NCI-H345 treated with DMSO at 0.1 percent for 48 hours (cell line): Measurements from ENCODE around the gene DNAH7.
"Not testable (repeated sequence)": the region's sequence is repeated elsewhere in the genome, so short reads cannot be mapped to it uniquely, and the experiment has no call there.

Source experiments
- DNase-seq: peaks from one replicate; lab custom pipeline; 2025; ENCODE audit not compliant: unreplicated experiment; lab: John Stamatoyannopoulos, UW

DNAH7 gene

DNA sequence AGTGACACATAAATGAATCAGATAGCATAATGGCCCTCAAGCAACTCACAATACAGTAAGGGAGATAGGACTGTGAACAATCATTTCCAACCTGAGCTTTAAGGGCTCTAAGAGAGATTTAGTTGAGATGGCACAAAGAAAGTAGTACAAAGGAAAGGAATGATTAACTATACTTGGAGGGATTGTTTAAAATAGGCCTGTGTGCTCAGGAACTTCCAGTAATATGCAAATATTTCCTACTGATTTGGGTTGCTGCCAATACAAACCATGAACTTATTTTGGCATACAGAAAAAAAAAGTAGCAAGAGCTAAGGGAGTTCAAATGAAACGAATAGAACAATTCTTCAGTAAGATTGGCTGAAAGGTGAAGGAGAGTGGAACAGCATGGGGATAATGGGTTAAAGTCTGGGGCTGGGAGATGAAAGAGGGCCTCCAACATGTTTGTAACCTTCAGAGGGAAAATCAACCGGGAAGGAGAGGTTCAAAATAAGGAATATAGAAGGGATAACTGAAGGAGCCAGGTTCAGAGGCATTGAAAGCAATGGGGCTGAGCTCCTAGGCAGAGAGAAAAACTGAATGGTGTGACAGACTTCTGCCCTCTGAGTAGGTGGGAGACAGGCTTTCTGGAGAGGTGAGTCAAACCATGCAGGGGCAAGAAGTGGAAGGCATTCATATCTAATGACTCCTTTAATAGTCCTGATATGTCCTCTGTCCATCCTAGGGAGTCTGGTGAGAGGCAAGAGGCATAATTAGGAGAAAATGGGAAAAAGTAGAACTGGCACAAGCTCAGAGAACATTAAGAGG, 83.5 kb downstream of the DNAH7 start:
- DNase-seq = no peak

GRCh38 chr2:195967336-195967735, 101.3 kb downstream of the DNAH7 start:
- no peak for DNase-seq

DNA sequence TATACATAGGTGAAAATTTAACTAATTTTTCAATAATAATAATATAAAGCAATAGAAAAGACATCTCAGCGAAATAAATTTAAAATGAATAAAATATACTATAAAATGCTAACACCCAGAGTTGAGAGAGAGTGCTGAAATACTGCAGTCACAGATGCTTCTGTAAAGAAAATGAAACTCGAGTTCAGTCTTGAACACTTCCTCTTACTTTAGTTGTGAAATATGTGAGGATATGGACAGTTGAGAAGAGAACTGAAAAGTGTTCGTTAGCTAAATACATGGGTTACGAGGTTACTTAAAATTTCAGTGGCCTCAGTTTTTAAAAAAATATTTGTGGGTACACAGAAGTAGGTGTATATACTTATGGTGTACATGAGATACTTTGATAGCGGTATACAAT, 106.8 kb downstream of the DNAH7 start:
- no peak for DNase-seq

GRCh38 chr2:195959341-195959740, 109.3 kb downstream of the DNAH7 start:
- DNase-seq = no peak

DNA sequence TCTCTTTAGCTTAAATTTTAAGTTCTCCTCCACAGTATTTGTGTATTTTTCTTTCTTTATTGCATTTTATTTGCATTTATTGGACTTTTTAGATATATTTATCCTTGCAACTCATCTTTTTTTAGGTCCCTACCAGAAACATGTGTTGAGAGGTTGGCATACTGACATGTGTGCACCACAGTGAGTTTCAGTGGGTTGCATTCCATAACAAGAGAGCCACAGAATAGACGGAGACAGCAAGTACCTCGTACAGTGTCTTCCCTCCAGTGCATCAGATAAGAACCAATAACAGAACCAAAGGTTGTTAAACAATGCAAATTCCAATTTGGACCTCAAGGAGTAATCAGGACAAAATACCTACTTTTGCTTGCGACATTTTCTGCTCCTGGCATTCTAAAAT, 111.9 kb downstream of the DNAH7 start:
- DNase-seq = no peak

DNA sequence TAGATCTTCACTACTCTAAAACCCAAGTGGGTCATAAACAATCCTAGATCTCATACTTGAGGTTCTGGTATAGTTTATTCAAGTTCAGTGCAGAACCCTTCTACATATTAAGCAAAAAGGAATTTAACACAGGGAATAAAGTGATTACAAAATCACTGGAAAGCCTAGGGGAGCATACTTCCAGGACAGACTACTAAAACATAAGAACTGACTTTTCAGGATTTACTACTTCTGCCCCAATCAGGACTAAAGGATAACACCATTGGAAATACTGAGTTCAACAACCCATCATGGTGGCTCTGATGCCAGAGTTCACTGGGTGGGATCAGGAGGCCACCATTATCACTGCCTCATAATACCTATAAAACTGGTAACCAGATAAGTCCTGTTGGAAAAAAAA, 123.6 kb downstream of the DNAH7 start:
- no peak for DNase-seq

DNA sequence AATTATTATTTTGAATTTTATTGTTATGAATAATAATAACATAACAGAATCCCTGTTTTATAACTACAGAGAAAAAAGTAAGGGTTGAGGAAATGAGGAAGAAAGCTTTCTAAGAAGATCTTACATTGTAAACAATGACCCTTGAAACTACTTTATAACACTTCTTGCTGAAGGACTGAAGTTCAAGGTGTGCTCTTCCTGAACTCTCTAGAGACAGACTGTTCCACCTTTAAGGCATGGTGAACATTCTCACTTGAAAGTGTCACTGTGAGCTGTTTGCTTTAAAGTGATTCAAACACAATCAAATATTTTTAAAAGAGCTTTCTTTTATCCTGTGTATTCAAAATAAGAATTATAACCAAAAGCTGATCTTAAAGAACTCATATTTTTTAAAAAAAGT, 131.5 kb downstream of the DNAH7 start:
- no peak for DNase-seq

DNA sequence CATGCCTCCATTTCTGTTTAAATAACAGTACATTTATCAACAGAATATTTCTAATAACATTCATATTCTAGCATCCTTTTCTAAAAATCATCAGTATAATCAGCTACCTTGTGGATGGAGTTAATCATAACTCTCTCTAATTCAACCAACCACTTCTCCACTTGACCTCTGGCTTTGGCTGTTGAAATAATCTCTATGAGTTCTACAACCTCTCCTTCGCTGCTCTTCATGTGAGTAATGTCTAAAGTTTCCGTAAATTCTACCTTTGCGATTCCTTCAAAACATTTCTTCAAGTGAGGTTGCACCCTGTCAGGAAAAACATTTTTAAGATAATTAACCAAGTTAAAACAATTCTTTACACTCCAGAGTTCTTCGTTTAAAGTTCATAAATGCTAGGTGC, 134.2 kb downstream of the DNAH7 start:
- DNase-seq = no peak

DNA sequence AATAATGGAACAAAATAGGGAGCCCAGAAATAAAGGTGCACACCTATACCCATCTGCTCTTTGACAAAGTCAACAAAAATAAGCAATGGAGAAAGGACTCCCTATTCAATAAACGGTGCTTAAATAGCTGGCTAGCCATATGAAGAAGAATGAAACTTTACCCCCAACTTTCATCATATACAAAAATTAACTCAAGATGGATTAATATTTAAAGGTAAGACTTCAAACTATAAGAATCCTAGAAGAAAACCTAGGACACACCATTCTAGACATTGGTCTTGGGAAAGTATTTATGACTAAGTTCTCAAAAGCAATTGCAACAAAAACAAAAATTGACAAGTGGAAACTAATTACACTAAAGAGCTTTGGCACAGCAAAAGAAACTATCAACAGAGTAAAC, 139.1 kb downstream of the DNAH7 start:
- DNase-seq = no peak

GRCh38 chr2:195925120-195925519, 143.5 kb downstream of the DNAH7 start:
- DNase-seq = no peak

- no peak for DNase-seq
These were observed 144.7 kb downstream of the DNAH7 start for GRCh38 chr2:195923889-195924288.

GRCh38 chr2:195917021-195917600, 151.5 kb downstream of the DNAH7 start:
- not testable (repeated sequence) for DNase-seq

DNA sequence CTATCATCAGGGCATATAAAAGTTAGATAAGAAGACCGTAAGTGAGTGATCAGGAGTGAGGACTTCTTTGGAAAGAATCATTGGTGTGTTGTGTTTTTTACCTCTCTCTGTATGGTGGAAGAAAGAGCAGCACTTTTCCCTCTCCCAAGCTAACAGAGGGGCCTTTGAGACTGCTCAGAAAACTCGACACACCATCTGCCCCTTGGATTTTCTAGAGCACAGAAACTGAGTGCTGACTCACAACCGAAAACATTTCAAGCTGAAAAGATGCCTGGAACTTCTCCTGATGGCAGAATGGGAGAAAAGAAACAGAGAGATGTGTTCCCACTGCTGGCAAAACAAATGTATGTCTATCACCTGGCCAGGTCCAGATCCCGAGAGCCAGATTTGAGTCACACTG, 156.6 kb downstream of the DNAH7 start:
- DNase-seq = no peak

- DNase-seq = no peak
These were observed 158.1 kb downstream of the DNAH7 start for GRCh38 chr2:195910570-195910969.

DNA sequence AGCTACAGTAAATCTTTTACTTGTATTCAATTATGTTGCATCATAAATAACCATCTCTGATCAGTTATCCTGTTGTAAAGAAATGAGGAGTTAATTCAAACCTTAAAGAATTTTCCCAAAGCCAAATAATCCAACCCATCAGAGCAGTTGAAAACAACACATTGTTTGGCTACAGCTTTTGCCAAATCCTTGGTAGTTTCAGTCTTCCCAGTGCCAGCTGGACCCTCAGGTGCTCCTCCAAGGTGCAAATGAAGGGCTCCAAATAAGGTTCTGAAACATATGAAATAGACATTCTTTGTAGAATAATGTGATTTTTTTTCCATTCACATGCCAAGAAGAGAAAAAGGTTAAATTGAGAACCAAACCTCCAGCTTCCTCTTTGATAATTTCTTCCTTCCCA, 158.7 kb downstream of the DNAH7 start:
- DNase-seq = no peak

GRCh38 chr2:195907474-195907873, 161.2 kb downstream of the DNAH7 start:
- no peak for DNase-seq

DNA sequence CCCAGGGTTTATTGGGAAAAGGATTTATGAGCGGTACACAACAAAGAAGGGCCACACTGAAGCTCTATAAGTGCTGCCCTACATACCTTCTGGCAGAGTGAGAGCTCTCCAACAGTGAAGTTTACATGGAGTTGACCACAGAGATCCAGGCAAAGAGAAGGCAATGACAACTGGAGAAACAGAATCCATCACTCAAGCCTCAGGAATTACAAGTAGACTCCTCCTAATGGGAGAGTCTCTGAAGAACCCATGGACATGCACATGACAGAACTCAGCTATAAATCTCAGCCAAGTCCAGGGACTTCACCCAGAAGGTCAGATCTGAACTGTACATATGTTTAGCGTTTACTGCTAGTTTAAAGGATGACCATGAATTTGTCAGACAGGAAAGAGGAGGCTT, 164.7 kb downstream of the DNAH7 start:
- DNase-seq = no peak

DNA sequence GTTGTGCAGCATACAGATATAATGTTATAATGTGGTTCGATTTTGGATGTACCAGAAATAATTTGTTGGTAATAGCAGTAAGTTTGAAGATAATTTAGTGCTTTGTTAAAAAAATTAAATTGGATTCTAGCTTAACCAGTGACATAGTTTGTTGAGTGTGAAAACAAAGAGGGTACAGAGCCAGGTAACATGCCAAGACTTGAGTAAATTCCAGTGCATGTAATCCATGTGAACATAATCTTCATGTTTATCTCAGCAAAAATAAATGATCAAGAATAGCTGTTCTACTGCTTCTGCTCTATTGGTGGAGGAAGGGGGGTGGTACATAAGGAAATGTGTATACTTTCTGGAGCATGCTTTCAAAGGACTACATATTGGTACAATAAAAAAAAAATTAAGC, 165.8 kb downstream of the DNAH7 start:
- no peak for DNase-seq

DNA sequence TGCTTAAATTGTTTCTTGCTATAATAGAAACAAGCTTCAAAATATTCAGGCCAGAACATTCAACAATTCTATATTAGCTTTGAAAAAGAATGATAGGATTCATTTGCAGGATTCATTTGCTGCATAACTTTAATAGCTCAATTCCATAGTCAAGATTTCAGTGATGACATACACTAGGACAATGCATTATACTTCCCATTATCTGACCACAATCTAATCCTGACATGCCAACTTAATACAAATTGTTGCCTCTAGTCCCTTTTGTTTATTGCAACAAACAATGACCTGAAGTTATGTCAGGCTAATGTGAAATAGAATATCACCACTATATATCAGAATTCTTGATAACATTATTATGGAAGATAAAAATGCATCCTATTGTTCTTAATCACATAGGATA, 169.4 kb downstream of the DNAH7 start:
- no peak for DNase-seq

- DNase-seq = no peak
These were observed 170.0 kb downstream of the DNAH7 start for GRCh38 chr2:195898505-195899191.

- no peak for DNase-seq
These were observed 177.6 kb downstream of the DNAH7 start for GRCh38 chr2:195891081-195891480.

DNA sequence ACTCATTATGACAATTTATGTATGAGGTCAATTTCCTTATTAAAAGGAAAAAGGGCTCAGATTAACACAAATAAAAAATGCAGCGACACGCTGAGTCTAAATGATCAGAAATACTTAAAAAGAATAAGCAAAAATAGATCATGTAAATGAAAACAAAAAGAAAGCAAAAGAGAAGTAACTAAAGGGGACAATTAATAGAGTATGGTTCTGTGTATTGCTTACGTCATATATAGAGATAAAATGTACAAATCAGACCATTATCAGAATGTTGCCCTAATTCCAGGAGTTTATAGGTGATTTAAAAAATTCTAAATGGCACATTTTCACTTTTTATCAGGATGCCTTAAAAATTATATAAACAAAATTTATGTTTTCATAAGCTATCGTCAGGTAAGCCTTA, 189.5 kb downstream of the DNAH7 start:
- DNase-seq = no peak
